ENCODE data around the gene H3-3A.

GRCh38 chr1:226029568-226030225 is 32.8 kb upstream of the H3-3A start:
- TF ChIP-seq CTCF (IDR thresholded peaks at IDR 0.05) = no peak
- TF ChIP-seq POLR2AphosphoS5 (IDR thresholded peaks at IDR 0.05) = no peak
- TF ChIP-seq POLR2A (IDR thresholded peaks at IDR 0.05) = no peak
